ENCODE data around the gene FAM117B. TPM values are rescaled to one million over a fixed set of nuclear protein-coding genes. Genes with fewer than 3 reads are reported as not detected.

FAM117B gene
- polyA plus RNA-seq, 1 experiment: 2.2 TPM

- TF ChIP-seq CTCF (IDR thresholded peaks at IDR 0.05; ENCODE audit: low read depth, low read length): no peak
- H3K4me3 ChIP-seq (ENCODE audit: low read depth, low read length): no peak overlapping the region
- ChIA-PET POLR2A (no interaction called here), CTCF (no interaction called here)
- no peaks in the 10 kb centered on the region for H3K27me3 ChIP-seq (ENCODE audit: control insufficient read depth, insufficient read depth, low read length)
- no peak for DNase-seq (ENCODE audit: low read depth, low spot score)
- H3K27ac ChIP-seq (ENCODE audit: low read depth, low read length): no peak overlapping the region
- H3K9me3 ChIP-seq (ENCODE audit: control insufficient read depth, insufficient read depth, low read length): peaks cover 8% of the 10 kb centered on the region
Observed at GRCh38 chr2:202682274-202682673, 47.5 kb downstream of the FAM117B start.

GRCh38 chr2:202687276-202687675 is 52.5 kb downstream of the FAM117B start:
- Histone ChIP-seq H3K27ac (ENCODE audit: low read depth, low read length) (no peak overlapping the region), H3K27me3 (ENCODE audit: control insufficient read depth, insufficient read depth, low read length) (no peaks in the 10 kb centered on the region), H3K9me3 (ENCODE audit: control insufficient read depth, insufficient read depth, low read length) (peaks cover 5% of the 10 kb centered on the region), H3K4me3 (ENCODE audit: low read depth, low read length) (no peak overlapping the region)
- ChIA-PET POLR2A (no interaction called here), CTCF (no interaction called here)
- TF ChIP-seq CTCF (IDR thresholded peaks at IDR 0.05; ENCODE audit: low read depth, low read length): no peak
- no peak for DNase-seq (ENCODE audit: low read depth, low spot score)

GRCh38 chr2:202689459-202689858 is 54.7 kb downstream of the FAM117B start:
- Histone ChIP-seq H3K4me3 (ENCODE audit: low read depth, low read length) (no peak overlapping the region), H3K27me3 (ENCODE audit: control insufficient read depth, insufficient read depth, low read length) (no peaks in the 10 kb centered on the region), H3K27ac (ENCODE audit: low read depth, low read length) (no peak overlapping the region), H3K9me3 (ENCODE audit: control insufficient read depth, insufficient read depth, low read length) (no peaks in the 10 kb centered on the region)
- ChIA-PET CTCF (no interaction called here), POLR2A (no interaction called here)
- no peak for DNase-seq (ENCODE audit: low read depth, low spot score)
- TF ChIP-seq CTCF (IDR thresholded peaks at IDR 0.05; ENCODE audit: low read depth, low read length): no peak

GRCh38 chr2:202689898-202690297 is 55.1 kb downstream of the FAM117B start:
- no peak for TF ChIP-seq CTCF (IDR thresholded peaks at IDR 0.05; ENCODE audit: low read depth, low read length)
- Histone ChIP-seq H3K4me3 (ENCODE audit: low read depth, low read length) (no peak overlapping the region), H3K27me3 (ENCODE audit: control insufficient read depth, insufficient read depth, low read length) (no peaks in the 10 kb centered on the region), H3K27ac (ENCODE audit: low read depth, low read length) (no peak overlapping the region), H3K9me3 (ENCODE audit: control insufficient read depth, insufficient read depth, low read length) (no peaks in the 10 kb centered on the region)
- CTCF ChIA-PET: no interaction called here
- no peak for DNase-seq (ENCODE audit: low read depth, low spot score)
- POLR2A ChIA-PET: no interaction called here

GRCh38 chr2:202690321-202690900 is 55.6 kb downstream of the FAM117B start:
- no peak for TF ChIP-seq CTCF (IDR thresholded peaks at IDR 0.05; ENCODE audit: low read depth, low read length)
- ChIA-PET CTCF (no interaction called here), POLR2A (no interaction called here)
- H3K9me3 ChIP-seq (ENCODE audit: control insufficient read depth, insufficient read depth, low read length): no peaks in the 10 kb centered on the region
- no peak overlapping the region for H3K4me3 ChIP-seq (ENCODE audit: low read depth, low read length)
- no peak overlapping the region for H3K27ac ChIP-seq (ENCODE audit: low read depth, low read length)
- no peak for DNase-seq (ENCODE audit: low read depth, low spot score)
- H3K27me3 ChIP-seq (ENCODE audit: control insufficient read depth, insufficient read depth, low read length): no peaks in the 10 kb centered on the region
